ENCODE data around the gene UNK. TPM values are rescaled to one million over a fixed set of nuclear protein-coding genes. Genes with fewer than 3 reads are reported as not detected.

Gene UNK
- total and polyA plus RNA-seq, 4 donors: 4.0 to 16.4 (median 8.9) TPM

DNA sequence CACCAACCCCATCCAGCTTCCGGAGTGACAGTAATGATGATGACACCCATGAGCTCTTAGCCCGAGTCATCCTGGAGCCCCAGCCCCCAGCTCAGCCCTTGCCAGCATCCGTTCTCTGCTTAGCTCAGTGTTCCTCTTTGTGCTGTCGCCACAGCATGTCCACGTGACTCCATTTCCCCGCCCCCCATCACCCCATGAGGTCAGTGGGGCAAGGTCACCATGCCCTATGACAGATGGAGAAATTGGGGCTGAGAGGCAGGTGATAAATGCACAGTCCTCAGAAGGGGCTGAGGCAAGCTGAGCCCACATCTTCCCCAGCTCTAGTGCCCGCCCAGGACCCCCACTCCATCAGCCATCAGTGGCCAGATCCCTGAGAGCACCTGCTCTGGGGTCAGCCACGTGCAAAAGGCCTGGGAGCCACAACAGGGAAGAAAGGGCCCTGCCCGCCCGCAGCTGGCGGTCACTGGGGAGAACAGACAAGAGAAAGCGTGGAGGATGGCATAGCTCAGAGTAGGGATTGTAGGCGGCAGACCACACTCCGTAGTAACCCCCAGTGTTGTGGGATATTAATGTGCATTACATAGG, 46.3 kb upstream of the UNK start:
- H3K36me3 ChIP-seq (ENCODE audit: control insufficient read depth in 4 of 4, insufficient read depth in 3 of 4, low read depth in 1 of 4, low read length in 3 of 4): no peaks in the 10 kb centered on the region
- no peak overlapping the region for H3K4me3 ChIP-seq (ENCODE audit: low read depth in 1 of 3, low read length in 3 of 3)
- no peak overlapping the region for H3K9ac ChIP-seq (ENCODE audit: low read depth in 1 of 2, low read length in 2 of 2)
- no peaks in the 10 kb centered on the region for H3K9me3 ChIP-seq (ENCODE audit: control insufficient read depth in 4 of 4, low read length in 3 of 4)
- no peak overlapping the region for H3K27ac ChIP-seq (ENCODE audit: low read depth in 1 of 2, low read length in 2 of 2)
- 57% methylated on average over 14 of the region's 14 CpGs for WGBS
- peaks cover 2 to 8% (median 7%) of the 10 kb centered on the region in 4 donors for H3K4me1 ChIP-seq (ENCODE audit: control insufficient read depth in 4 of 4, insufficient read depth in 4 of 4, low read length in 3 of 4)
- no peak for DNase-seq (ENCODE audit: low spot score)
- TF ChIP-seq GABPA (IDR thresholded peaks at IDR 0.05 in 1 of 2, conservative IDR thresholded peaks at IDR 0.05 in 1 of 2) (no peak), NR2F2 (IDR thresholded peaks at IDR 0.05) (no peak), EGR1 (IDR thresholded peaks at IDR 0.05; ENCODE audit: low read depth in 2 of 2) (no peak), HNF4A (conservative IDR thresholded peaks at IDR 0.05) (peak; percentile 56 to 57), FOXA1 (IDR thresholded peaks at IDR 0.05) (no peak), SP1 (IDR thresholded peaks at IDR 0.05) (peak; percentile 63), HNF4G (IDR thresholded peaks at IDR 0.05) (no peak), JUND (IDR thresholded peaks at IDR 0.05) (no peak), TAF1 (conservative IDR thresholded peaks at IDR 0.05) (no peak), YY1 (IDR thresholded peaks at IDR 0.05) (no peak), RXRA (IDR thresholded peaks at IDR 0.05) (peak; percentile 77 to 78), RAD21 (IDR thresholded peaks at IDR 0.05) (no peak), FOXA2 (IDR thresholded peaks at IDR 0.05) (no peak)
- TF ChIP-seq, protein P1, sequence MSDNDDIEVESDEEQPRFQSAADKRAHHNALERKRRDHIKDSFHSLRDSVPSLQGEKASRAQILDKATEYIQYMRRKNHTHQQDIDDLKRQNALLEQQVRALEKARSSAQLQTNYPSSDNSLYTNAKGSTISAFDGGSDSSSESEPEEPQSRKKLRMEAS (IDR thresholded peaks at IDR 0.05): no peak
- TF ChIP-seq, protein P2, sequence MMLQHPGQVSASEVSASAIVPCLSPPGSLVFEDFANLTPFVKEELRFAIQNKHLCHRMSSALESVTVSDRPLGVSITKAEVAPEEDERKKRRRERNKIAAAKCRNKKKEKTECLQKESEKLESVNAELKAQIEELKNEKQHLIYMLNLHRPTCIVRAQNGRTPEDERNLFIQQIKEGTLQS (IDR thresholded peaks at IDR 0.05): peak; percentile 60
- TF ChIP-seq, protein P3, sequence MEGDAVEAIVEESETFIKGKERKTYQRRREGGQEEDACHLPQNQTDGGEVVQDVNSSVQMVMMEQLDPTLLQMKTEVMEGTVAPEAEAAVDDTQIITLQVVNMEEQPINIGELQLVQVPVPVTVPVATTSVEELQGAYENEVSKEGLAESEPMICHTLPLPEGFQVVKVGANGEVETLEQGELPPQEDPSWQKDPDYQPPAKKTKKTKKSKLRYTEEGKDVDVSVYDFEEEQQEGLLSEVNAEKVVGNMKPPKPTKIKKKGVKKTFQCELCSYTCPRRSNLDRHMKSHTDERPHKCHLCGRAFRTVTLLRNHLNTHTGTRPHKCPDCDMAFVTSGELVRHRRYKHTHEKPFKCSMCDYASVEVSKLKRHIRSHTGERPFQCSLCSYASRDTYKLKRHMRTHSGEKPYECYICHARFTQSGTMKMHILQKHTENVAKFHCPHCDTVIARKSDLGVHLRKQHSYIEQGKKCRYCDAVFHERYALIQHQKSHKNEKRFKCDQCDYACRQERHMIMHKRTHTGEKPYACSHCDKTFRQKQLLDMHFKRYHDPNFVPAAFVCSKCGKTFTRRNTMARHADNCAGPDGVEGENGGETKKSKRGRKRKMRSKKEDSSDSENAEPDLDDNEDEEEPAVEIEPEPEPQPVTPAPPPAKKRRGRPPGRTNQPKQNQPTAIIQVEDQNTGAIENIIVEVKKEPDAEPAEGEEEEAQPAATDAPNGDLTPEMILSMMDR (IDR thresholded peaks at IDR 0.05; ENCODE audit: low read depth, low read length, missing input control): no peak
- TF ChIP-seq, protein P4, sequence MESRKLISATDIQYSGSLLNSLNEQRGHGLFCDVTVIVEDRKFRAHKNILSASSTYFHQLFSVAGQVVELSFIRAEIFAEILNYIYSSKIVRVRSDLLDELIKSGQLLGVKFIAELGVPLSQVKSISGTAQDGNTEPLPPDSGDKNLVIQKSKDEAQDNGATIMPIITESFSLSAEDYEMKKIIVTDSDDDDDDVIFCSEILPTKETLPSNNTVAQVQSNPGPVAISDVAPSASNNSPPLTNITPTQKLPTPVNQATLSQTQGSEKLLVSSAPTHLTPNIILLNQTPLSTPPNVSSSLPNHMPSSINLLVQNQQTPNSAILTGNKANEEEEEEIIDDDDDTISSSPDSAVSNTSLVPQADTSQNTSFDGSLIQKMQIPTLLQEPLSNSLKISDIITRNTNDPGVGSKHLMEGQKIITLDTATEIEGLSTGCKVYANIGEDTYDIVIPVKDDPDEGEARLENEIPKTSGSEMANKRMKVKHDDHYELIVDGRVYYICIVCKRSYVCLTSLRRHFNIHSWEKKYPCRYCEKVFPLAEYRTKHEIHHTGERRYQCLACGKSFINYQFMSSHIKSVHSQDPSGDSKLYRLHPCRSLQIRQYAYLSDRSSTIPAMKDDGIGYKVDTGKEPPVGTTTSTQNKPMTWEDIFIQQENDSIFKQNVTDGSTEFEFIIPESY (IDR thresholded peaks at IDR 0.05): no peak
- TF ChIP-seq, protein P5, sequence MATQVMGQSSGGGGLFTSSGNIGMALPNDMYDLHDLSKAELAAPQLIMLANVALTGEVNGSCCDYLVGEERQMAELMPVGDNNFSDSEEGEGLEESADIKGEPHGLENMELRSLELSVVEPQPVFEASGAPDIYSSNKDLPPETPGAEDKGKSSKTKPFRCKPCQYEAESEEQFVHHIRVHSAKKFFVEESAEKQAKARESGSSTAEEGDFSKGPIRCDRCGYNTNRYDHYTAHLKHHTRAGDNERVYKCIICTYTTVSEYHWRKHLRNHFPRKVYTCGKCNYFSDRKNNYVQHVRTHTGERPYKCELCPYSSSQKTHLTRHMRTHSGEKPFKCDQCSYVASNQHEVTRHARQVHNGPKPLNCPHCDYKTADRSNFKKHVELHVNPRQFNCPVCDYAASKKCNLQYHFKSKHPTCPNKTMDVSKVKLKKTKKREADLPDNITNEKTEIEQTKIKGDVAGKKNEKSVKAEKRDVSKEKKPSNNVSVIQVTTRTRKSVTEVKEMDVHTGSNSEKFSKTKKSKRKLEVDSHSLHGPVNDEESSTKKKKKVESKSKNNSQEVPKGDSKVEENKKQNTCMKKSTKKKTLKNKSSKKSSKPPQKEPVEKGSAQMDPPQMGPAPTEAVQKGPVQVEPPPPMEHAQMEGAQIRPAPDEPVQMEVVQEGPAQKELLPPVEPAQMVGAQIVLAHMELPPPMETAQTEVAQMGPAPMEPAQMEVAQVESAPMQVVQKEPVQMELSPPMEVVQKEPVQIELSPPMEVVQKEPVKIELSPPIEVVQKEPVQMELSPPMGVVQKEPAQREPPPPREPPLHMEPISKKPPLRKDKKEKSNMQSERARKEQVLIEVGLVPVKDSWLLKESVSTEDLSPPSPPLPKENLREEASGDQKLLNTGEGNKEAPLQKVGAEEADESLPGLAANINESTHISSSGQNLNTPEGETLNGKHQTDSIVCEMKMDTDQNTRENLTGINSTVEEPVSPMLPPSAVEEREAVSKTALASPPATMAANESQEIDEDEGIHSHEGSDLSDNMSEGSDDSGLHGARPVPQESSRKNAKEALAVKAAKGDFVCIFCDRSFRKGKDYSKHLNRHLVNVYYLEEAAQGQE (IDR thresholded peaks at IDR 0.05): no peak
- no peaks in the 10 kb centered on the region for H3K27me3 ChIP-seq (ENCODE audit: control insufficient read depth in 4 of 4, insufficient read depth in 4 of 4, low read length in 3 of 4)
